Mesothelial cell of epicardium (in vitro differentiated cells): ENCODE results near the gene KRAS. TPM values are rescaled to one million over a fixed set of nuclear protein-coding genes. Genes with fewer than 3 reads are reported as not detected.

Experiments used
- DNase-seq, 2 experiments: peaks; one replicate each; pipeline ENCODE4 v3.0.0; 2021; ENCODE audit warnings: low spot score in 2 of 2; ENCODE audit not compliant: unreplicated experiment in 2 of 2
- H3K27ac Mint-ChIP-seq: 2 replicates; pipeline ENCODE4 v1.8.0; 2021; ENCODE audit warnings: mixed read lengths
- H3K27me3 Mint-ChIP-seq: 2 replicates; pipeline ENCODE4 v1.8.0; 2021; ENCODE audit warnings: low read depth, mixed read lengths
- H3K36me3 Mint-ChIP-seq: 2 replicates; pipeline ENCODE4 v1.8.0; 2021; ENCODE audit warnings: mixed read lengths
- H3K4me1 Mint-ChIP-seq: 2 replicates; pipeline ENCODE4 v1.8.0; 2021; ENCODE audit warnings: mixed read lengths
- H3K4me3 Mint-ChIP-seq: 2 replicates; pipeline ENCODE4 v1.8.0; 2021; ENCODE audit warnings: mild to moderate bottlenecking, moderate library complexity, mixed read lengths
- H3K9me3 Mint-ChIP-seq: 2 replicates; pipeline ENCODE4 v1.8.0; 2021; ENCODE audit warnings: mixed read lengths
- total RNA-seq: library from RNA; stranded (reverse); gene quantifications from 3 replicates; pipeline ENCODE4 v1.2.1, GENCODE V29; 2021
- TF ChIP-seq, protein P1 (sequence below): fragments of 200-600 bp; sonication (generic); IDR thresholded peaks from one replicate; pipeline ENCODE4 v1.5.0; 2021; ENCODE audit warnings: antibody characterized with exemption; ENCODE audit not compliant: unreplicated experiment

KRAS gene
- total RNA-seq, 1 donor from 2014 or later = 37.9 TPM

DNA sequence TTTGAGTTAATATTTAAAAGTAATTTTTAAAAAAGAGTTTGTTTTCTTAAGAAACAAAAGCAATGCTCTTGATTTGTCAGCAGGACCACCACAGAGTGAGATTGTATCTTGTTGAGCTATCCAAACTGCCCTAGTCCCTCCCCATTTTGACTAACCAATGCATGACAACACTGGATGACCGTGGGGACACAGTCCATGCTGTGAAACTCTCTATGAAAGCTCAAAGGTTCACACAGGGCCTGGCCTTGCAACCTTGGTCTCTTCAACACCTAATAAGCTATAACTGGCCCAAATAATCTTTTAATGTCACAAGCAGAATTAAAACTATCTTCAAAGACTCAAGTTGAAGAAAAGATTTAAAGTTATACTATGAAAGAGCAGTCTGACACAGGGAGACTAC lies 42.2 kb downstream of the KRAS start:
- Mint-ChIP-seq H3K4me1 (no peaks in the 10 kb centered on the region), H3K27ac (peak overlapping the region; percentile 4), H3K27me3 (no peaks in the 10 kb centered on the region), H3K4me3 (no peak overlapping the region), H3K36me3 (no peaks in the 10 kb centered on the region), H3K9me3 (no peaks in the 10 kb centered on the region)
- DNase-seq = no peak
- TF ChIP-seq, protein P1, sequence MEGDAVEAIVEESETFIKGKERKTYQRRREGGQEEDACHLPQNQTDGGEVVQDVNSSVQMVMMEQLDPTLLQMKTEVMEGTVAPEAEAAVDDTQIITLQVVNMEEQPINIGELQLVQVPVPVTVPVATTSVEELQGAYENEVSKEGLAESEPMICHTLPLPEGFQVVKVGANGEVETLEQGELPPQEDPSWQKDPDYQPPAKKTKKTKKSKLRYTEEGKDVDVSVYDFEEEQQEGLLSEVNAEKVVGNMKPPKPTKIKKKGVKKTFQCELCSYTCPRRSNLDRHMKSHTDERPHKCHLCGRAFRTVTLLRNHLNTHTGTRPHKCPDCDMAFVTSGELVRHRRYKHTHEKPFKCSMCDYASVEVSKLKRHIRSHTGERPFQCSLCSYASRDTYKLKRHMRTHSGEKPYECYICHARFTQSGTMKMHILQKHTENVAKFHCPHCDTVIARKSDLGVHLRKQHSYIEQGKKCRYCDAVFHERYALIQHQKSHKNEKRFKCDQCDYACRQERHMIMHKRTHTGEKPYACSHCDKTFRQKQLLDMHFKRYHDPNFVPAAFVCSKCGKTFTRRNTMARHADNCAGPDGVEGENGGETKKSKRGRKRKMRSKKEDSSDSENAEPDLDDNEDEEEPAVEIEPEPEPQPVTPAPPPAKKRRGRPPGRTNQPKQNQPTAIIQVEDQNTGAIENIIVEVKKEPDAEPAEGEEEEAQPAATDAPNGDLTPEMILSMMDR = no peak

DNA sequence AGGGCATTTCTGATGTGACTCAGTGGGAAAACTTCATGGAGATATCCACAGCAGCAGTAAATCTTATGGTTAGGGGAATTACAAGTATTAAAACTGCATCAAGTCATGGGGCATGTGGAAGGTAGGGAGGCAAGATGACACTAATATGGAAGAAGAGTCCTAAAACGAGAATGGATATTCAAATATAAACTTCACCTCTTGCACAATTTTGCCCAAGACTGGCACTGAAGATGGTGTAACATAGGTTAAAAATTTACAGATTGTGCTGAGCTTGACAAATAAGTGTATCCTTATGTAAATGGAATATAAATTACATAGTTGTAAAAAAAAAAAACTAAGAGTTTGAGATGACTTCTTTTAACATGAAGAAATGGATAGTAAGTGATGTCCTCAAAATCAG lies 42.9 kb downstream of the KRAS start:
- Mint-ChIP-seq H3K27ac (no peak overlapping the region), H3K27me3 (no peaks in the 10 kb centered on the region), H3K36me3 (no peaks in the 10 kb centered on the region), H3K9me3 (no peaks in the 10 kb centered on the region), H3K4me1 (no peaks in the 10 kb centered on the region), H3K4me3 (no peak overlapping the region)
- DNase-seq = no peak
- TF ChIP-seq, protein P1 = no peak

DNA sequence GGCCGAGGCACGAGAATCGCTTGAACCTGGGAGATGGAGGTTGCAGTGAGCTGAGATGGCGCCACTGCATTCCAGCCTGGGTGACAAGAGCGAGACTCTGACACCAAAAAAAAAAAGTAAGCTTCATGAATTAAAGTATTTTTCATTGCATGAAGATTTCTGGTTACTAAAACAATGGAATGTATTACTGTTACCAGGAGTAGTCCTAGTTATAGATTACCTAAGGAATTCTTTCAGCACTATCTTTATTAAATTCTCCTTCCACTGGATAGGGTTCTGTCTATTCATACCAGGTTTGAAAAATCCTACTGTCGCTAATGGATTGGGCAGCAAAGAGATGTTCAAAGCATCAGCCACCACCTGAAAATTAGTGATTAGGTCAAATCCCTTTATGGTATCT lies 43.3 kb downstream of the KRAS start:
- no peak overlapping the region for H3K27ac Mint-ChIP-seq

DNA sequence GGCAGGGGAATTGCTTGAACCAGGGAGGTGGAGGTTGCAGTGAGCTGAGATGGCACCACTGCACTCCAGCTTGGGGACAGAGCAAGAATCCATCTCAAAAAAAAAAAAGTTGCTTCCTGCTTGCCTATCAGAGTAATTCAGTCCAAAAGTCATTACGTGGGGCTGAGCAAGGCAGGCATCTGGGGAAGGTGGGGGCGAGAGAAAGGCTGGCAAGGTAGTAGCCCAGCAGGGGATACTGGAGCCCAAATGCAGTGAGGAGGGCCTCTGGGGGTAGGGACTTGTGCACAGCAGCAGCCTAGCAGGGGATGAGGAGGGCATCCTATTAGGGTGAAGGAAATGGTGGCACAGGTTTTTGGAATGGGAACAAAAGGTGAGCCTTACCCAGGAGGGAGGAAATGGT lies 48.6 kb downstream of the KRAS start:
- TF ChIP-seq, protein P1 = no peak
- Mint-ChIP-seq H3K4me3 (no peak overlapping the region), H3K9me3 (no peaks in the 10 kb centered on the region), H3K4me1 (no peaks in the 10 kb centered on the region), H3K27me3 (no peaks in the 10 kb centered on the region), H3K36me3 (peaks cover 5% of the 10 kb centered on the region), H3K27ac (no peak overlapping the region)
- DNase-seq = no peak

More for the DNA sequence above, 43.3 kb downstream of the KRAS start:
- Mint-ChIP-seq H3K27me3 (no peaks in the 10 kb centered on the region), H3K9me3 (no peaks in the 10 kb centered on the region), H3K36me3 (no peaks in the 10 kb centered on the region), H3K4me1 (no peaks in the 10 kb centered on the region), H3K4me3 (no peak overlapping the region)
- no peak for DNase-seq
- TF ChIP-seq, protein P1 = no peak

DNA sequence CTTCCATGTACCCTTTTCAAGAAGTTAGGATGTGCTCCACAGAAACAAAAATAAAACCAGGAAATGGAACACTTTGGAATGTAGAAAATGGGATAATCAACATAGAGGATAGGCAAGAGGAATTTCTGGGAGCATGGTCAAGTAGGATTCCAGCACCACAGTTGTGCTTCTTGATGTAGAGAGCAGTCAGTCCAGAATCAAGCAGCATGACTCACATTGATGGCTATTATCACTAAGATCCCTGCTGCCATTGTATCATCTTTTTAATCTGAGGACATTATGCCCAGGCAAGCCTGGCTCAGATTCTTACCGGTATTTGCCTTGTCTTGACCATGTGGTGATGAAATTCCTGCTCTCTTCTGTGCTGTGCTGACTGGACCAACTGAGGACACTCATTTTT lies 50.0 kb downstream of the KRAS start:
- Mint-ChIP-seq H3K36me3 (peaks cover 5% of the 10 kb centered on the region), H3K4me1 (peaks cover 9% of the 10 kb centered on the region), H3K4me3 (no peak overlapping the region), H3K27me3 (no peaks in the 10 kb centered on the region), H3K9me3 (no peaks in the 10 kb centered on the region), H3K27ac (no peak overlapping the region)
- TF ChIP-seq, protein P1 = no peak
- DNase-seq = no peak

DNA sequence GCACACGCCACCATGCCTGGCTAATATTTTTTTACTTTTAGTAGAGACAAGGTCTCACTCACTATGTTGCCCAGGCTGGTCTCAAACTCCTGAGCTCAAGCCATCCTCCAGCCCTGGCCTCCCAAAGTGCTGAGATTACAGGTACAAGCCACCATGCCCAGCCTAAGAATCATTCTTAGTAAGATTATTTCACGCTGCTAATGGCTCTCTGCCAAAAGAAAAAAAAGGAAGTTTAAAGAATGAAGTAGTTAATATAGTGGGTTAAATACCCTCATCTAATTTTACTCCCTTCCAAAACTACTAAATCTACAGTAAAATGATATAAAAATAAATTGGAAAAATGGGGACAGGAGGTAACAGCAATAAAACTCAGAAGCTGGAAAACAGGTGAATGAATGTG lies 53.1 kb downstream of the KRAS start:
- TF ChIP-seq, protein P1 = no peak
- Mint-ChIP-seq H3K27me3 (no peaks in the 10 kb centered on the region), H3K4me3 (no peak overlapping the region), H3K4me1 (peaks cover 22% of the 10 kb centered on the region), H3K36me3 (peaks cover 5% of the 10 kb centered on the region), H3K27ac (no peak overlapping the region), H3K9me3 (no peaks in the 10 kb centered on the region)
- no peak for DNase-seq
